ENCODE results near the gene ETDC.

DNA sequence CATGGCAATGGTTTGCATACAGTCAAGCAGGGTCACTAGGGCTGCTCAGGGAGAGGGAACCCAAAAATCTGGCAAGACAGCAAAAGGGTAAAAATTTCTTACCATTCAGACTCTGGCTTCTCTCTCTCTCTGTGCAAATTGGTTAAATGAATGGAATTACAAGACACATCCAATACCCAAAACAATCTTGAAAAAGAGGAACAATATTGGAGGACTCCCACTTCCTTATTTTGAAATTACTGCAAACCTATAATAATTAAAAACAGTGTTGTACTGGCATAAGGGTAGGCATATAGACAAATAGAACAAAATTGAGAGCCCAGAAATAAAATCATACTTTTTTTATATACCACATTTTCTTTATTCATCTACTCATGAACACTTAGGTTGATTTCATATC is 33.3 kb upstream of the ETDC start:
- TF ChIP-seq, protein P1, sequence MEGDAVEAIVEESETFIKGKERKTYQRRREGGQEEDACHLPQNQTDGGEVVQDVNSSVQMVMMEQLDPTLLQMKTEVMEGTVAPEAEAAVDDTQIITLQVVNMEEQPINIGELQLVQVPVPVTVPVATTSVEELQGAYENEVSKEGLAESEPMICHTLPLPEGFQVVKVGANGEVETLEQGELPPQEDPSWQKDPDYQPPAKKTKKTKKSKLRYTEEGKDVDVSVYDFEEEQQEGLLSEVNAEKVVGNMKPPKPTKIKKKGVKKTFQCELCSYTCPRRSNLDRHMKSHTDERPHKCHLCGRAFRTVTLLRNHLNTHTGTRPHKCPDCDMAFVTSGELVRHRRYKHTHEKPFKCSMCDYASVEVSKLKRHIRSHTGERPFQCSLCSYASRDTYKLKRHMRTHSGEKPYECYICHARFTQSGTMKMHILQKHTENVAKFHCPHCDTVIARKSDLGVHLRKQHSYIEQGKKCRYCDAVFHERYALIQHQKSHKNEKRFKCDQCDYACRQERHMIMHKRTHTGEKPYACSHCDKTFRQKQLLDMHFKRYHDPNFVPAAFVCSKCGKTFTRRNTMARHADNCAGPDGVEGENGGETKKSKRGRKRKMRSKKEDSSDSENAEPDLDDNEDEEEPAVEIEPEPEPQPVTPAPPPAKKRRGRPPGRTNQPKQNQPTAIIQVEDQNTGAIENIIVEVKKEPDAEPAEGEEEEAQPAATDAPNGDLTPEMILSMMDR (IDR thresholded peaks at IDR 0.05) = no peak
- TF ChIP-seq, protein P2, sequence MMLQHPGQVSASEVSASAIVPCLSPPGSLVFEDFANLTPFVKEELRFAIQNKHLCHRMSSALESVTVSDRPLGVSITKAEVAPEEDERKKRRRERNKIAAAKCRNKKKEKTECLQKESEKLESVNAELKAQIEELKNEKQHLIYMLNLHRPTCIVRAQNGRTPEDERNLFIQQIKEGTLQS (CRISPR knock-in tag; conservative IDR thresholded peaks at IDR 0.05) = no peak
- no peak for TF ChIP-seq CREM (CRISPR knock-in tag; IDR thresholded peaks at IDR 0.05)
- TF ChIP-seq CREB1 (CRISPR knock-in tag; IDR thresholded peaks at IDR 0.05) = no peak
- TF ChIP-seq FOXK1 (CRISPR knock-in tag; IDR thresholded peaks at IDR 0.05) = no peak
- TF ChIP-seq, protein P3, sequence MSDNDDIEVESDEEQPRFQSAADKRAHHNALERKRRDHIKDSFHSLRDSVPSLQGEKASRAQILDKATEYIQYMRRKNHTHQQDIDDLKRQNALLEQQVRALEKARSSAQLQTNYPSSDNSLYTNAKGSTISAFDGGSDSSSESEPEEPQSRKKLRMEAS (CRISPR knock-in tag; IDR thresholded peaks at IDR 0.05) = no peak
- no peak for TF ChIP-seq CBFB (CRISPR knock-in tag; IDR thresholded peaks at IDR 0.05; ENCODE audit: low read depth)
- no peak for TF ChIP-seq ETV6 (CRISPR knock-in tag; IDR thresholded peaks at IDR 0.05)
- no peak for TF ChIP-seq ATF2 (CRISPR knock-in tag; IDR thresholded peaks at IDR 0.05; ENCODE audit: borderline replicate concordance, low read depth)

Data from WTC11 (cell line).